HepG2 (cell line): ENCODE results near the gene EIF3L. TPM values are rescaled to one million over a fixed set of nuclear protein-coding genes. Genes with fewer than 3 reads are reported as not detected.
A peak's percentile ranks its signal among the peaks of the same experiment; 100 is the strongest.

ENCODE experiments used
- BHLHE40 ChIP-seq: IDR thresholded peaks from 2 replicates; pipeline ENCODE4 v1.6.1; 2011; ENCODE audit warnings: low read length, improper control_type of control experiment
- GLMP ChIP-seq: sonication (generic); formaldehyde crosslinking; IDR thresholded peaks from 2 replicates; pipeline ENCODE4 v1.9.0; 2021; ENCODE audit warnings: missing genetic modification reagents, mild to moderate bottlenecking, borderline replicate concordance
- JARID2 ChIP-seq: sonication (generic); formaldehyde crosslinking; IDR thresholded peaks from 2 replicates; pipeline ENCODE4 v1.8.1; 2023; ENCODE audit warnings: missing genetic modification reagents, inconsistent platforms; ENCODE audit not compliant: insufficient replicate concordance
- MED8 ChIP-seq: sonication (generic); formaldehyde crosslinking; IDR thresholded peaks from 2 replicates; pipeline ENCODE4 v1.8.1; 2023; ENCODE audit warnings: mild to moderate bottlenecking, missing genetic modification reagents; ENCODE audit not compliant: insufficient replicate concordance
- SMAD9 ChIP-seq: sonication (generic); formaldehyde crosslinking; IDR thresholded peaks from 2 replicates; pipeline ENCODE4 v1.5.1; 2020; ENCODE audit warnings: mild to moderate bottlenecking, missing genetic modification reagents
- SRSF9 ChIP-seq: fragments of 200-400 bp; formaldehyde crosslinking; IDR thresholded peaks from 2 replicates; pipeline ENCODE4 v1.6.1; 2018; ENCODE audit warnings: borderline replicate concordance, mild to moderate bottlenecking, low read depth, low read length; ENCODE audit not compliant: insufficient read depth, poor library complexity, severe bottlenecking
- TBL1XR1 ChIP-seq: fragments of 150-350 bp; IDR thresholded peaks from 2 replicates; pipeline ENCODE4 v1.6.1; 2014; ENCODE audit warnings: borderline replicate concordance, low read length; ENCODE audit not compliant: partially characterized antibody
- ZNF660 ChIP-seq: sonication (generic); formaldehyde crosslinking; IDR thresholded peaks from 2 replicates; pipeline ENCODE4 v1.5.1; 2020; ENCODE audit warnings: mild to moderate bottlenecking, low read depth, missing genetic modification reagents, borderline replicate concordance
- ZNF709 ChIP-seq: sonication (generic); formaldehyde crosslinking; IDR thresholded peaks from 2 replicates; pipeline ENCODE4 v1.5.0; 2020; ENCODE audit warnings: mild to moderate bottlenecking, missing genetic modification reagents
- ZSCAN22 ChIP-seq: sonication (generic); formaldehyde crosslinking; IDR thresholded peaks from 2 replicates; pipeline ENCODE4 v1.4.0; 2020; ENCODE audit warnings: mild to moderate bottlenecking, missing genetic modification reagents
- polyA plus RNA-seq, 8 experiments: library from polyadenylated mRNA; depleted of rRNA in 3 of 8; stranded (reverse) in 7 of 8; unstranded in 1 of 8; fragments of >200 nt; fragmentation: Illumina TruSeq in 4 of 8; extraction: Trizol in 4 of 8; gene quantifications; 2 replicates each; pipeline versions ENCODE4 v1.2.1 to v1.2.3, GENCODE V29; 2011 to 2016; ENCODE audit warnings: low read depth in 4 of 8, missing spikeins in 1 of 8, mixed read lengths in 1 of 8; ENCODE audit not compliant: insufficient read depth in 1 of 8
- total RNA-seq, 5 experiments: library from RNA; depleted of rRNA; stranded (reverse); fragments of >200 nt; fragmentation: Illumina TruSeq; extraction: Trizol; gene quantifications; 2 replicates each; pipeline ENCODE4 v1.2.3, GENCODE V29; 2016; ENCODE audit warnings: low read depth in 1 of 5
- TF ChIP-seq, protein P1 (sequence below): sonication (generic); formaldehyde crosslinking; IDR thresholded peaks from 2 replicates; pipeline ENCODE4 v1.8.0; 2023; ENCODE audit warnings: mild to moderate bottlenecking, missing genetic modification reagents
- TF ChIP-seq, protein P2 (sequence below): sonication (generic); formaldehyde crosslinking; IDR thresholded peaks from 2 replicates; pipeline ENCODE4 v1.5.0; 2020; ENCODE audit warnings: missing genetic modification reagents
- TF ChIP-seq, protein P3 (sequence below): IDR thresholded peaks from 2 replicates; pipeline ENCODE4 v1.4.0; 2020; ENCODE audit warnings: mild to moderate bottlenecking, missing genetic modification reagents
- TF ChIP-seq, protein P4 (sequence below): sonication (generic); formaldehyde crosslinking; IDR thresholded peaks from 2 replicates; pipeline ENCODE4 v1.4.0; 2020; ENCODE audit warnings: missing genetic modification reagents

Gene EIF3L
- total and polyA plus RNA-seq, 2 of the 13 experiments (the other 11 are each of a cell fraction or from before 2014, with no cell fraction given), result 514 to 793 TPM

- TF ChIP-seq, protein P1, sequence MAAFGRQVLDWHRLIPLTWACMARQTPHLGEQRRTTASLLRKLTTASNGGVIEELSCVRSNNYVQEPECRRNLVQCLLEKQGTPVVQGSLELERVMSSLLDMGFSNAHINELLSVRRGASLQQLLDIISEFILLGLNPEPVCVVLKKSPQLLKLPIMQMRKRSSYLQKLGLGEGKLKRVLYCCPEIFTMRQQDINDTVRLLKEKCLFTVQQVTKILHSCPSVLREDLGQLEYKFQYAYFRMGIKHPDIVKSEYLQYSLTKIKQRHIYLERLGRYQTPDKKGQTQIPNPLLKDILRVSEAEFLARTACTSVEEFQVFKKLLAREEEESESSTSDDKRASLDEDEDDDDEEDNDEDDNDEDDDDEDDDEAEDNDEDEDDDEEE (CRISPR knock-in tag), result peak; percentile 59; the same call in 1 of the 2 replicates
- TF ChIP-seq MED8 (CRISPR knock-in tag) (peak; percentile 44), TBL1XR1 (peak; percentile 47), BHLHE40 (no peak), ZSCAN22 (CRISPR knock-in tag) (no peak), SRSF9 (no peak), SMAD9 (CRISPR knock-in tag) (no peak), ZNF709 (CRISPR knock-in tag) (no peak), GLMP (no peak), ZNF660 (CRISPR knock-in tag) (no peak), JARID2 (no peak)
- TF ChIP-seq, protein P2, sequence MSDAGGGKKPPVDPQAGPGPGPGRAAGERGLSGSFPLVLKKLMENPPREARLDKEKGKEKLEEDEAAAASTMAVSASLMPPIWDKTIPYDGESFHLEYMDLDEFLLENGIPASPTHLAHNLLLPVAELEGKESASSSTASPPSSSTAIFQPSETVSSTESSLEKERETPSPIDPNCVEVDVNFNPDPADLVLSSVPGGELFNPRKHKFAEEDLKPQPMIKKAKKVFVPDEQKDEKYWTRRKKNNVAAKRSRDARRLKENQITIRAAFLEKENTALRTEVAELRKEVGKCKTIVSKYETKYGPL (CRISPR knock-in tag), result no peak
- TF ChIP-seq, protein P3, sequence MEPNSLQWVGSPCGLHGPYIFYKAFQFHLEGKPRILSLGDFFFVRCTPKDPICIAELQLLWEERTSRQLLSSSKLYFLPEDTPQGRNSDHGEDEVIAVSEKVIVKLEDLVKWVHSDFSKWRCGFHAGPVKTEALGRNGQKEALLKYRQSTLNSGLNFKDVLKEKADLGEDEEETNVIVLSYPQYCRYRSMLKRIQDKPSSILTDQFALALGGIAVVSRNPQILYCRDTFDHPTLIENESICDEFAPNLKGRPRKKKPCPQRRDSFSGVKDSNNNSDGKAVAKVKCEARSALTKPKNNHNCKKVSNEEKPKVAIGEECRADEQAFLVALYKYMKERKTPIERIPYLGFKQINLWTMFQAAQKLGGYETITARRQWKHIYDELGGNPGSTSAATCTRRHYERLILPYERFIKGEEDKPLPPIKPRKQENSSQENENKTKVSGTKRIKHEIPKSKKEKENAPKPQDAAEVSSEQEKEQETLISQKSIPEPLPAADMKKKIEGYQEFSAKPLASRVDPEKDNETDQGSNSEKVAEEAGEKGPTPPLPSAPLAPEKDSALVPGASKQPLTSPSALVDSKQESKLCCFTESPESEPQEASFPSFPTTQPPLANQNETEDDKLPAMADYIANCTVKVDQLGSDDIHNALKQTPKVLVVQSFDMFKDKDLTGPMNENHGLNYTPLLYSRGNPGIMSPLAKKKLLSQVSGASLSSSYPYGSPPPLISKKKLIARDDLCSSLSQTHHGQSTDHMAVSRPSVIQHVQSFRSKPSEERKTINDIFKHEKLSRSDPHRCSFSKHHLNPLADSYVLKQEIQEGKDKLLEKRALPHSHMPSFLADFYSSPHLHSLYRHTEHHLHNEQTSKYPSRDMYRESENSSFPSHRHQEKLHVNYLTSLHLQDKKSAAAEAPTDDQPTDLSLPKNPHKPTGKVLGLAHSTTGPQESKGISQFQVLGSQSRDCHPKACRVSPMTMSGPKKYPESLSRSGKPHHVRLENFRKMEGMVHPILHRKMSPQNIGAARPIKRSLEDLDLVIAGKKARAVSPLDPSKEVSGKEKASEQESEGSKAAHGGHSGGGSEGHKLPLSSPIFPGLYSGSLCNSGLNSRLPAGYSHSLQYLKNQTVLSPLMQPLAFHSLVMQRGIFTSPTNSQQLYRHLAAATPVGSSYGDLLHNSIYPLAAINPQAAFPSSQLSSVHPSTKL (CRISPR knock-in tag), result peak; percentile 77
- TF ChIP-seq, protein P4, sequence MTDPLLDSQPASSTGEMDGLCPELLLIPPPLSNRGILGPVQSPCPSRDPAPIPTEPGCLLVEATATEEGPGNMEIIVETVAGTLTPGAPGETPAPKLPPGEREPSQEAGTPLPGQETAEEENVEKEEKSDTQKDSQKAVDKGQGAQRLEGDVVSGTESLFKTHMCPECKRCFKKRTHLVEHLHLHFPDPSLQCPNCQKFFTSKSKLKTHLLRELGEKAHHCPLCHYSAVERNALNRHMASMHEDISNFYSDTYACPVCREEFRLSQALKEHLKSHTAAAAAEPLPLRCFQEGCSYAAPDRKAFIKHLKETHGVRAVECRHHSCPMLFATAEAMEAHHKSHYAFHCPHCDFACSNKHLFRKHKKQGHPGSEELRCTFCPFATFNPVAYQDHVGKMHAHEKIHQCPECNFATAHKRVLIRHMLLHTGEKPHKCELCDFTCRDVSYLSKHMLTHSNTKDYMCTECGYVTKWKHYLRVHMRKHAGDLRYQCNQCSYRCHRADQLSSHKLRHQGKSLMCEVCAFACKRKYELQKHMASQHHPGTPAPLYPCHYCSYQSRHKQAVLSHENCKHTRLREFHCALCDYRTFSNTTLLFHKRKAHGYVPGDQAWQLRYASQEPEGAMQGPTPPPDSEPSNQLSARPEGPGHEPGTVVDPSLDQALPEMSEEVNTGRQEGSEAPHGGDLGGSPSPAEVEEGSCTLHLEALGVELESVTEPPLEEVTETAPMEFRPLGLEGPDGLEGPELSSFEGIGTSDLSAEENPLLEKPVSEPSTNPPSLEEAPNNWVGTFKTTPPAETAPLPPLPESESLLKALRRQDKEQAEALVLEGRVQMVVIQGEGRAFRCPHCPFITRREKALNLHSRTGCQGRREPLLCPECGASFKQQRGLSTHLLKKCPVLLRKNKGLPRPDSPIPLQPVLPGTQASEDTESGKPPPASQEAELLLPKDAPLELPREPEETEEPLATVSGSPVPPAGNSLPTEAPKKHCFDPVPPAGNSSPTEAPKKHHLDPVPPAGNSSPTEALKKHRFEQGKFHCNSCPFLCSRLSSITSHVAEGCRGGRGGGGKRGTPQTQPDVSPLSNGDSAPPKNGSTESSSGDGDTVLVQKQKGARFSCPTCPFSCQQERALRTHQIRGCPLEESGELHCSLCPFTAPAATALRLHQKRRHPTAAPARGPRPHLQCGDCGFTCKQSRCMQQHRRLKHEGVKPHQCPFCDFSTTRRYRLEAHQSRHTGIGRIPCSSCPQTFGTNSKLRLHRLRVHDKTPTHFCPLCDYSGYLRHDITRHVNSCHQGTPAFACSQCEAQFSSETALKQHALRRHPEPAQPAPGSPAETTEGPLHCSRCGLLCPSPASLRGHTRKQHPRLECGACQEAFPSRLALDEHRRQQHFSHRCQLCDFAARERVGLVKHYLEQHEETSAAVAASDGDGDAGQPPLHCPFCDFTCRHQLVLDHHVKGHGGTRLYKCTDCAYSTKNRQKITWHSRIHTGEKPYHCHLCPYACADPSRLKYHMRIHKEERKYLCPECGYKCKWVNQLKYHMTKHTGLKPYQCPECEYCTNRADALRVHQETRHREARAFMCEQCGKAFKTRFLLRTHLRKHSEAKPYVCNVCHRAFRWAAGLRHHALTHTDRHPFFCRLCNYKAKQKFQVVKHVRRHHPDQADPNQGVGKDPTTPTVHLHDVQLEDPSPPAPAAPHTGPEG, result no peak
These were observed 31.4 kb upstream of the EIF3L start (continued) for GRCh38 chr22:37817705-37818408.
